Measurements from ENCODE around the gene SLC7A5.
"Not testable (repeated sequence)": the region's sequence is repeated elsewhere in the genome, so short reads cannot be mapped to it uniquely, and the experiment has no call there.

Gene SLC7A5

DNA sequence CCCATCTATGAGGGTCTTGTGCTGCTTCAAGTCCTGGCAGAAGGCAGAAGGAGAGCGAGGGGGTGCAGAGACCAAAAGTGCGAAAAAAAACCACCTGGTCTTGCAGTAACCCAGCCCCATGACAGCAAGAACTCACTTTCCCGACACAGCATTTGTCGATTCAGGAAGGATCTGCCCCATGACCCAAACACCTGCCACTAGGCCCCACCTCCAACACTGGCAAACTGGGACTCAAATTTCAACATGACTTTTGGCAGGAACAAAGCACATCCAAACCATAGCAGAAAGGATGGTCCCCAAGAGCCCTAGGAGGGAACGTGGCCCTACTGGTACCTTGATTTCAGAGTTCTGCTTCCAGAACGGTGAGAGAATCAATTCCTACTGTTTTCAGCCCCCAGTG is 68.8 kb downstream of the SLC7A5 start:
- DNase-seq (ENCODE audit: low read depth in 3 of 3) = no peak

DNA sequence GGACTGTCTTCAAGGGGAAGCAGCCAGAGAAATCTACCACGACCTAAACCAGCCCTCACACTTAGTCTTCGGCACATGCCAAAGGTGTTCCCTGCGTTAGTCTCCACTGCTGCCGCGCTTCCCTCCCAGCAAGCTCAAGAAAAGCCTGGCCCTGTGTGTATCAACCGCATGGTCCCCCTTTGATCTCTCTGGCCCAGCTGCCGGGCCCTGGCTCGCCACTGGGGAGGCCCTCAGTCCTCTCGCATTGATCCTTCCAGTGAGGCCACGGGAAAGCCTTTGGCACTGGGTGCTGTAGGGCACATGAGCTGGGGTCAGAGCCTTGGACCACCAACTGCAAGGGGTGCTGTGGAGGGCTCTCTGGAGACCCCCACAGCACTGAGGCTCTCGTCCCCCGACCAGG is 74.0 kb downstream of the SLC7A5 start:
- DNase-seq (ENCODE audit: low read depth in 3 of 3) = no peak

DNA sequence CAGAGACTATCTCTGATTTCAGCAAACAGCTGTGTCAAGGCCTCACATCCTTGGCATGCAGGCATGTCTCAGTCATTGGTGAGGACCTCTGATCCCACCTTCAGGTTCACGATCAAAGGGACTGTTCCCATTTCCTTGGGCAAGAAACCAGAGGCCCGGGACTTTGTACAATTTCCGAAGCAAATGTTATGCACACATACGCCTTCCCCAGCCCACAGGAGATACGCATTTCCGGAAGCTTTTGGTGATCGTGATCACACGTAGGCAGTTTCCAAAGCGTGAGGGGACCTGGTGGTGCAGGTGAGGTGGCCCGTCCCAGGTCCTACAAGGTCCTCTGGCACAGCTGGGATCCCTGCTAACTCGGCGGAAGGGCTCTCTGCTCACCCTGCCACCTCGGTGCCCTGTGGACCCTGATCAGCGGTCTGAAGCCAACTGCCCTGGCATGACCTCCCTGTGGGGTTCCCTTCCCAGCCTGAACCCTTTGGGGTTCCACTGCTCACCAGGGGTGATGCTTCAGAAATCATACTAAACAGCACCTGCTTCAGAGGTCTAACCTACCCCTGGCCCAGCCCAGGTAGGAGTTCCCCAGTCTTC is 74.7 kb downstream of the SLC7A5 start:
- DNase-seq (ENCODE audit: low read depth in 3 of 3) = no peak

DNA sequence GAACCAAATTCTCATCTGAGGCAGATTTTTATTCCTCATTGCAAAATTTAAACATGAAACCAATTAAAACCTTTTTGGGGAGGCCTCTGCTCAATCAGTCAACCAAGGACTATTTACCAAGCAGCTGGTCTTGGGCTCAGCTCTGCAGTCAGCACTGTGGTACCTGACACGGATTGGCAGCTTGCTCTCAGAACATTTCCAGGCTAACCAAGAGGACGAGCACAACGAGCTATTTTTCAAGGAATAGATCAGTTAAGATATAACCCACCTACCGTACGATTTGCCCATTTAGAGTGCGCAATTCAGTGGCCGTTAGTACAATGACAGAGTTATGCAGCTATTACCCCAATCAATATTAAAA is 77.1 kb downstream of the SLC7A5 start:
- no peak for DNase-seq (ENCODE audit: low read depth in 3 of 3)

DNA sequence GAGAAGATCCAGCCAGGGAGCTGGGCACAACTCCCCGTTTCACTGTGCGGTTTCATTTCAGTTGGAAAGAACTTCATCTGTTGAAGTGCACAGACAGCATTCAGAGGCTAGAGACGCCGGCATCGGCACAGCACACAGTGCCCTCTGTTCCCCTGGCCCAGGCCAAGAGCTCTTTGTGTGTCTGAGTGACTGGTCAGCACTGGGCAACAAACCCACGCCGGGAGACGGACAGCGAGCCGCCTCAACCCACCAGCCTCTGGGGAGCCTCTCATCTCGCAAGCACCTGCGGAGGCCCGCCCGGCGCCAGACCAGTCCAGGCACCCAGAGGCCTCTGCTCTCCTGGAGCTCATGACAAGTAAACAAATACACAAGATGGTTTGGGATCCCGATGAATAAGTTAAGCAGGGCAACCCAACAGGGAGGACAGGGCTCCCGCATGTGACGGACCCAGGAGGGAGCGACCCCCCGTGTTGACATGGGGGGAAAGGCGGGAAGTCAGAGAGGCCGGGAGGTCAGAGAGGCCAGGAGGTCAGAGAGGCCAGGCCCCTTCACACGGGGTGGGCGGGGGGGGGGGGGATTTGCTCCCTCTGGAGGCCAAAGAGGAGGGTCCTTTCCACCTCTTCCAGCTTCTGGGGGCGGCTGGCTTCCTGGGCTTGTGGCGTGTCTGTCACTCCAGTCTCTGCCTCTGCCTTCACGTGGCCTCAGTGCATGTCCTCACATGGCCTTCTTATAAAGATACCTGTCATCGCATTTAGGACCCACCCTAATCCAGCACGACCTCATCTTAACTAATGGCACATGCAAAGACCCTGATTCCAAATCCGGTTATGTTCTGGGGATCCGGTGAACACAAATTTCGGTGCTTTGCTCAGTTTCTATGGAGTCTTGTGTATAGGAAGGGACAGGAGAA is 77.8 kb downstream of the SLC7A5 start:
- no peak for DNase-seq (ENCODE audit: low read depth in 3 of 3)

DNA sequence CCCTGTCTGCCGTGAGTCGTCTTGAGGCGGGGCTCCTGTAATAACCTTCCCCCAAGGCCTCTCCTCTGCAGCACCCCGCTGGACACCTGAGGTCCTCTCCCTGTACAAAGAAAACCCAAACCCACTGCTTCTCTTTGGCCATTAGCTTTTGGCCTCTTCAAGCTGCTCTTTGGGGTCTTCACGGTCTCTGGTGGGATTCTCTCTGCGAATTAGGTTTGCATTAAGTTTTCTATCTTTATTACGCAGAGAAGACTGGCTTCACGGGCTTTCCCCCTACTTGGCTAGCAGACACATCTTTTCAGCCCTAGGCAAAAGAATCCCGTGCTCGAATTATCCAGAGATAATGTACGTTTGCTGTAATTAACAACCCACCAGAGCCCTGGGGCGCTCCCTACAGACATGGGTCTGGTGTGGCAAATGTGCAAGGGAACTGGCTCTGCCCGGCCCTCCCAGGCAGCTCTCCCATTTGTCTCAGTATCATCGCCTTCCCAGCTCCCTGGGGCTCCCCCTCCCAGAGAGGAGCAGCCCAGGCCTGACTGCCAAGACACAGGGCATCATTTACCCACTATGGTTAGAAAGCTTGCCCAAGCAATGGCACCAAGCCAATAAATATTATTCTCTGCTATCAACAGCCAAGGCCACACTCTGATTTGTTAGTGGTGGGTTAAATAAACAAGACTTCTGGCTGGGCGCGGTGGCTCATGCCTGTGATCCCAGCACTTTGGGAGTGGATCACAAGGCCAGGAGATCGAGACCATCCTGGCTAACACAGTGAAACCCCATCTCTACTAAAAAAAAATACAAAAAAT is 78.8 kb downstream of the SLC7A5 start:
- DNase-seq (ENCODE audit: low read depth in 3 of 3) = no peak

DNA sequence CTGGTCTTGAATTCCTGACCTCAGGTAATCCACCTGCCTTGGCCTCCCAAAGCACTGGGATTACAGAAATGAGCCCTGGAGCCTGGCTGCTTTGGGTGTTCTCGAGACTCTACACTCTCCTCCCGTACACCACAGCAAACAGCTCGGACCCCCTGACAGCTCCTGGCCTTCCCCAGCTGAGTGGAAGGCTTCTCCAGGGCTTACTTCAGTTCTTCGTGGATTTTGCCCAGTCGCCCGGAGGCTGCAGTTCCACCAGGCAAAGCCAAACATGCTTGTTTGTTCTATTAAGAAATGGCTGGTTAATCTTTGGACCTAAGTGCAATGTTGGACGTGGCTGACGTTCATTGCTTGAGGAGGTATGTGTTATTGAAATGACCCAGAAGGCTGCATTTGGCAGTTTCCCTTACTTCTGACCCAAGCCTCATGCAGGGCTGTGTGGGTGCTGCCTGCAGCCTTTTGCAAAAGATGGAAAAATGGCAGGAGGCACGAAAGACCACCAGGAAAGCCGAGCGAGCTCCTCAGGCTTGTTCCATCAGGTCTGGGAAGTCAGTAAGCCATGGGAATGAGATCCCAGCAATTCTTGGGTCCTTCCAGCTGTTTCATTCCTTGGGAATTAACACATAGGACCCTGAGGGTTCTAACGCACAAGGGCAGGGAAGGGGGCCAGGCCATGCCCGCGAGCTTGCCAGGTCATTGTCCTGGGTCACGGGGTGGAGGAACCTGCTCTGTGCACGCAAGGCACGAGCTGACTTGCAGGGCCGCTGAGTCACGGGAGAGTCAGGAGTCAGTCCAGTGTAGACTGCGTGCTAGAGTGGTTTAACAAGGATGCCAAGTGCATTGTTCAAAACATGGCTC is 79.6 kb downstream of the SLC7A5 start:
- DNase-seq (ENCODE audit: low read depth in 3 of 3) = no peak

DNA sequence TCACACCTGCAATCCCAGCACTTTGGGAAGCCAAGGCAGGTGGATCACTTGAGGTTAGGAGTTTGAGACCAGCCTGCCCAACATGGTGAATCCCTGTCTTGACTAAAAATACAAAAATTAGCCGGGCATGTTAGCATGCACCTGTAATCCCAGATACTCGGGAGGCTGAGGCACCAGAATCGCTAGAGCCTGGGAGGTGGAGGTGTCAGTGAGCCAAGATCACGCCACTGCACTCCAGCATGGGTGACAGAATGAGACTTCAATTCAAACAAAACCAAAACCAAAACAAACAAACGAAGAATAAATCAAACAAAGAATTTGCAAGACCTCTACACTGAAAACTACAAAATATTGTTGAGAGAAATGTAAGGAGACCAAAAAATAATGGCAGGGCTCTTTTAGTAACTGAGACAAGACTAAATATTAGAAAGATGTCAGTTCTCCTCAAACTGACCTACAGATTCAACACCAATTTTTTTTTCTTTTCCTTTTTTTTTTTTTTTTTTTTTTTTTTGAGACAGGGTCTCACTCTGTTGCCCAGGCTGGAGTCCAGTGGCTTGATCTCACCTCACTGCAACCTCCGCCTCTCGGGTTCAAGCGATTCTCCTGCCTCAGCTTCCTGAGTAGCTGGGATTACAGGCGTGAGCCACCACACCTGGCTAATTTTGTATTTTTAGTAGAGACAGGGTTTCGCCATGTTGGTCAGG is 80.4 kb downstream of the SLC7A5 start:
- not testable (repeated sequence) for DNase-seq (ENCODE audit: low read depth in 3 of 3)

DNA sequence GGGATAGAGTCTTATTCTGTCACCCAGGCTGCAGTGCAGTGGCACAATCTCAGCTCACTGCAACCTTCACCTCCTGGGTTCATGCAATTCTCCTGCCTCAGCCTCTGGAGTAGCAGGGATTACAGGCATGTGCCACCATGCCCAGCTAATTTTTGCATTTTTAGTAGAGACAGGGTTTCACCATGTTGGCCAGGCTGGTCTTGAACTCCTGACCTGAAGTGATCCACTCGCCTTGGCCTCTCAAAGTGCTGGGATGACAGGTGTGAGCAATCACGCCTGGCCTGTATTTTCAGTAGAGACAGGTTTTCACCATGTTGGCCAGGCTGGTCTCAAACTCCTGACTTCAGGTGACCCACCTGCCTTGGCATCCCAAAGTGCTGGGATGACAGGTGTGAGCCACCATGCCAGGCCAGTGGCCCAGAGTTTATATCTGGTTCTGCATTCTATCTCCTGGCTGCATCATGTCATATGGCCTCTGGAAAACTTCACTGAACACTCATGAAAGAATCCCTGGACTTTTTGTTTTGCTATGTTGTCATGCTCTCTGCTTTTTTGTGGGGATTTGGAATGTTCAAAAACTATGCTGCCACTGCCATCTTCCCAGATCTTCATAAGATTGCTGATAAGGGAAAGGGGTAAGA is 81.7 kb downstream of the SLC7A5 start:
- DNase-seq (ENCODE audit: low read depth in 3 of 3) = not testable (repeated sequence)

DNA sequence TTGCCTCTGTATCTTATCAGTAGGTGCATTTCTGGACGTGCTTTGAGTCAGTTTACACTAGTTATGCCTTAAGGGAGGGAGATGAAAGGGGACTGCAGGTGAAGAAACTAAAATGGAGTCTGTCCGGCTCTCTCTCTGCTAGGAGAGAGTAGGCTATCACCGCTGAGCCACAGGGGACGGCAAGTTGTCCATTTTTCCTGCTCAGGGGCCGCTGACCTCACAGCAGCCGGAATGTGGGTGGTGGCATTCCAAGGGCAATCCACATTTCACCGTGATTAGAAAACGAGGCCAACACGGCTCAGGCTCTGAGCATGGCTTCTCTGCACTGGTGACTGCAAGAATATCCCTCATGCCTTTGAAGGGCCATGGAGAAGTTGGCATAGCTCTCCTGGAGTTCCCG is 84.5 kb downstream of the SLC7A5 start:
- no peak for DNase-seq (ENCODE audit: low read depth in 3 of 3)

DNA sequence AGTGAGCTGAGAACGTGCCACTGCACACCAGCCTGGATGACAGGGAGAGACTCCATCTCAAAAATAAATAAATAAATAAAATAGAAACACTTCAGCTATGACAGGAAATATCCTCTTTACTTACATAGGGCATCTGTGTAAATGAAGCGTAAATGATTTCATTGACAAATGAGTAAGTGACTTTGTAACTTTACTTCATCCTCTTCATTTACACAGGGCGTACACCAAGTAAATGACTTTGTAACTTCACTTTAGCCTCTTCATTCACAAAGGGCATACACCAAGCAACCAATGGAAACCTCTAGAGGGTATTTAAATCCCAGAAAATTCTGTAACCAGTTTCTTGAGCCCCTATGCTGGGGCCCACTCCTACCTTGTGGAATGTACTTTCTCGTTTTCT is 87.3 kb downstream of the SLC7A5 start:
- DNase-seq (ENCODE audit: low read depth in 3 of 3) = no peak

DNA sequence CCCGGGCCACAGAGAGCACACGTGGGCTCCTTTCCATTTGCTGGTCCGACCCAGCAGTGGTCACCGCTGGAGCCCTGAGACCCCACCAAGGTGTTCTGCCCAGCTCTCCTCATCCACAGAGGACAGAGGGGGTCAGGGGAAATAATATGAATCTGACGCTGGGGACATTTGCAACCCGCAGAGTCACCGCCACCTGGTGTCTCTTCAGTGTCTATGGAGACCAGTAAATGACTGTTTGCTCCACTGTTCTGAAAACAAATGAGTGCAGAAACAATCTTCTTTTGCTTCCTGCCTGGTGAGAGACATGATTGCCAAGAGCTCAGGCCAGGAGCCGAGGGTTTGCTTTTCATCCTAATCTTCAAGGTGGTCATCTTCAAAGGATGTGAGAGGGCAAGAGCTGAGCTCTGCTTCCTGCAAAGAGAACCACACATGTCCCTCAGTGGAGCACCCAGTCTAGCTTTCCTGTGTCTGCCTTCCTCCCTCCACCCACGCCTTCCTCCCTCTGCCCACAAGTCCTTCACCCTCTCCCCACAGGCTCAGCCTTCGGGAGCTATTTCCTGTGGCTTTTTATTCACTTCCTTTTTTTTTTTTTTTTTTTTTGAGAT is 88.8 kb downstream of the SLC7A5 start:
- peak in 2 of 3 experiments; percentile 8 to 40 for DNase-seq (ENCODE audit: low read depth in 3 of 3)
